Mucosa of descending colon (tissue), 3 donors: ENCODE measurements around the gene COL25A1. TPM values are rescaled to one million over a fixed set of nuclear protein-coding genes. Genes with fewer than 3 reads are reported as not detected.
"Not testable (repeated sequence)": the region's sequence is repeated elsewhere in the genome, so short reads cannot be mapped to it uniquely, and the experiment has no call there.

Source experiments
- ATAC-seq: fragments of 200-7000 bp; cut with Tn5 transposase; one replicate; pipeline ENCODE4 v1.9.1; 2020; ENCODE audit warnings: mild to moderate bottlenecking, moderate library complexity
- DNase-seq, 3 donors: peaks; one replicate each; pipeline ENCODE4 v3.0.0-alpha.2; 2020
- H3K36me3 ChIP-seq: fragments of 200-600 bp; one replicate; pipeline ENCODE4 v1.8.0; 2021; ENCODE audit warnings: low read depth, mild to moderate bottlenecking
- H3K4me1 ChIP-seq: fragments of 200-600 bp; one replicate; pipeline ENCODE4 v1.8.0; 2021; ENCODE audit warnings: low read depth, mild to moderate bottlenecking
- H3K4me3 ChIP-seq: fragments of 200-600 bp; one replicate; pipeline ENCODE4 v1.8.0; 2021; ENCODE audit warnings: mild to moderate bottlenecking
- H3K9me3 ChIP-seq: fragments of 200-600 bp; one replicate; pipeline ENCODE4 v1.8.0; 2021; ENCODE audit warnings: mild to moderate bottlenecking
- CTCF ChIP-seq: fragments of 200-600 bp; IDR thresholded peaks from one replicate; pipeline ENCODE4 v1.8.0; 2022; ENCODE audit warnings: antibody characterized with exemption, mild to moderate bottlenecking
- intact Hi-C, 2 donors: fragments of 100-400 bp; cut with DNase I in 1 of 2; cut with micrococcal nuclease in 1 of 2; formaldehyde crosslinking; loops; one replicate each; pipeline versions ENCODE4 v1.11.0 to v1.11.1; 2022; cut with DNase I, micrococcal nuclease
- total RNA-seq, 3 donors: library from RNA; stranded (reverse); fragmentation: NEBNext Ultra II Directional in 2 of 3; extraction: Animal tissue kit (Norgen Biotek cat#: 25700) in 2 of 3; gene quantifications; one replicate each; pipeline versions ENCODE4 v1.2.1 to v1.2.4, GENCODE V29; 2021 to 2023
- donor health status: DM: no; HTN: no; CAD: no; lungs with moderate emphysema.
- donor health status: DM: no; HTN: no; CAD: no.
- donor health status: DM: no; HTN: yes; CAD: no.

The COL25A1 gene
- total RNA-seq, 3 donors from 2014 or later: 0.12 to 0.35 (median 0.14) TPM

GRCh38 chr4:109113521-109113920 lies 188.9 kb downstream of the COL25A1 start:
- intact Hi-C loops: no loop called here
- no peak for DNase-seq
- no peak for ATAC-seq
- no peaks in the 10 kb centered on the region for H3K4me1 ChIP-seq
- no peaks in the 10 kb centered on the region for H3K36me3 ChIP-seq
- no peak overlapping the region for H3K4me3 ChIP-seq
- no peaks in the 10 kb centered on the region for H3K9me3 ChIP-seq
- no peak for TF ChIP-seq CTCF

- H3K4me3 ChIP-seq: no peak overlapping the region
- no peaks in the 10 kb centered on the region for H3K4me1 ChIP-seq
- no peak for TF ChIP-seq CTCF
- no peak for ATAC-seq
- DNase-seq: no peak
- intact Hi-C loops: no loop called here
- H3K36me3 ChIP-seq: no peaks in the 10 kb centered on the region
- no peaks in the 10 kb centered on the region for H3K9me3 ChIP-seq
Observed at GRCh38 chr4:109111031-109111430, 191.4 kb downstream of the COL25A1 start.

- H3K4me1 ChIP-seq, H3K4me3 ChIP-seq, ATAC-seq, intact Hi-C loops, H3K36me3 ChIP-seq, DNase-seq, H3K9me3 ChIP-seq: not testable (repeated sequence)
Observed at GRCh38 chr4:109108215-109108614, 194.2 kb downstream of the COL25A1 start.

GRCh38 chr4:109094056-109094455 lies 208.4 kb downstream of the COL25A1 start:
- intact Hi-C loops: no loop called here
- H3K9me3 ChIP-seq: no peaks in the 10 kb centered on the region
- no peak for DNase-seq
- H3K4me3 ChIP-seq: no peak overlapping the region
- no peak for ATAC-seq
- no peaks in the 10 kb centered on the region for H3K36me3 ChIP-seq
- no peak for TF ChIP-seq CTCF
- H3K4me1 ChIP-seq: no peaks in the 10 kb centered on the region

GRCh38 chr4:109091727-109092409 lies 210.6 kb downstream of the COL25A1 start:
- Histone ChIP-seq H3K4me3 (no peak overlapping the region), H3K9me3 (no peaks in the 10 kb centered on the region), H3K36me3 (no peaks in the 10 kb centered on the region), H3K4me1 (no peaks in the 10 kb centered on the region)
- ATAC-seq (no peak), DNase-seq (no peak)
- intact Hi-C loops: no loop called here
- TF ChIP-seq CTCF: no peak

GRCh38 chr4:109083911-109084310 lies 218.5 kb downstream of the COL25A1 start:
- no peak for TF ChIP-seq CTCF
- DNase-seq: no peak
- Histone ChIP-seq H3K36me3 (no peaks in the 10 kb centered on the region), H3K9me3 (no peaks in the 10 kb centered on the region), H3K4me3 (no peak overlapping the region), H3K4me1 (no peaks in the 10 kb centered on the region)
- intact Hi-C loops: no loop called here
- ATAC-seq: no peak
